ACC112 (cell line): ENCODE data around the gene TRPV3.

ENCODE experiments used
- H2AFZ ChIP-seq: fragments of 200-600 bp; sonication (generic); one replicate; pipeline ENCODE4 v1.6.0; 2017; ENCODE audit warnings: antibody characterized with exemption, low read length; ENCODE audit not compliant: unreplicated experiment
- H3K27ac ChIP-seq: fragments of 200-600 bp; sonication (generic); 2 replicates; pipeline ENCODE4 v1.5.1; 2014; ENCODE audit warnings: low read depth, mild to moderate bottlenecking, antibody characterized with exemption, low read length, moderate library complexity
- H3K27me3 ChIP-seq: fragments of 200-600 bp; sonication (generic); 2 replicates; pipeline ENCODE4 v1.6.1; 2014; ENCODE audit warnings: mild to moderate bottlenecking, antibody characterized with exemption, low read length, moderate library complexity, mixed read lengths; ENCODE audit not compliant: insufficient read depth
- H3K36me3 ChIP-seq: fragments of 200-600 bp; sonication (generic); 2 replicates; pipeline ENCODE4 v1.6.1; 2016; ENCODE audit warnings: mild to moderate bottlenecking, antibody characterized with exemption, low read length, moderate library complexity, mixed read lengths; ENCODE audit not compliant: insufficient read depth
- H3K4me1 ChIP-seq: fragments of 200-600 bp; sonication (generic); one replicate; pipeline ENCODE4 v1.6.1; 2016; ENCODE audit warnings: low read length, mixed read lengths; ENCODE audit not compliant: insufficient read depth, unreplicated experiment, control insufficient read depth
- H3K4me3 ChIP-seq: fragments of 200-600 bp; sonication (generic); 2 replicates; pipeline ENCODE4 v1.5.1; 2014; ENCODE audit warnings: mild to moderate bottlenecking, low read depth, low read length
- H3K79me2 ChIP-seq: fragments of 200-600 bp; sonication (generic); one replicate; pipeline ENCODE4 v1.6.0; 2016; ENCODE audit warnings: low read length; ENCODE audit not compliant: control insufficient read depth, unreplicated experiment, insufficient read depth

The TRPV3 gene

GRCh38 chr17:3532106-3532858 lies 25.3 kb downstream of the TRPV3 start:
- Histone ChIP-seq H3K36me3 (no peaks in the 10 kb centered on the region), H3K27ac (no peak overlapping the region), H3K4me3 (no peak overlapping the region), H2AFZ (no peak overlapping the region), H3K79me2 (no peaks in the 10 kb centered on the region), H3K4me1 (no peaks in the 10 kb centered on the region), H3K27me3 (no peaks in the 10 kb centered on the region)

- no peak overlapping the region for H3K4me3 ChIP-seq
- no peaks in the 10 kb centered on the region for H3K79me2 ChIP-seq
- H3K27me3 ChIP-seq = no peaks in the 10 kb centered on the region
- H3K4me1 ChIP-seq = no peaks in the 10 kb centered on the region
- H3K36me3 ChIP-seq = no peaks in the 10 kb centered on the region
- no peak overlapping the region for H3K27ac ChIP-seq
- H2AFZ ChIP-seq = no peak overlapping the region
These were observed 26.1 kb downstream of the TRPV3 start for GRCh38 chr17:3531266-3532101.

- H2AFZ ChIP-seq = no peak overlapping the region
- no peaks in the 10 kb centered on the region for H3K79me2 ChIP-seq
- no peaks in the 10 kb centered on the region for H3K4me1 ChIP-seq
- H3K4me3 ChIP-seq = no peak overlapping the region
- H3K36me3 ChIP-seq = no peaks in the 10 kb centered on the region
- no peaks in the 10 kb centered on the region for H3K27me3 ChIP-seq
- no peak overlapping the region for H3K27ac ChIP-seq
These were observed 27.5 kb downstream of the TRPV3 start for GRCh38 chr17:3529817-3530741.

GRCh38 chr17:3528880-3529511 lies 28.6 kb downstream of the TRPV3 start:
- H3K27me3 ChIP-seq = no peaks in the 10 kb centered on the region
- no peak overlapping the region for H3K27ac ChIP-seq
- H3K79me2 ChIP-seq = no peaks in the 10 kb centered on the region
- H3K4me1 ChIP-seq = no peaks in the 10 kb centered on the region
- no peaks in the 10 kb centered on the region for H3K36me3 ChIP-seq
- H3K4me3 ChIP-seq = no peak overlapping the region
- no peak overlapping the region for H2AFZ ChIP-seq

GRCh38 chr17:3528403-3528851 lies 29.2 kb downstream of the TRPV3 start:
- Histone ChIP-seq H2AFZ (no peak overlapping the region), H3K79me2 (no peaks in the 10 kb centered on the region), H3K27ac (no peak overlapping the region), H3K27me3 (no peaks in the 10 kb centered on the region), H3K4me1 (no peaks in the 10 kb centered on the region), H3K36me3 (no peaks in the 10 kb centered on the region), H3K4me3 (no peak overlapping the region)

GRCh38 chr17:3527896-3528295 lies 29.7 kb downstream of the TRPV3 start:
- H3K4me3 ChIP-seq = no peak overlapping the region
- H3K4me1 ChIP-seq = no peaks in the 10 kb centered on the region
- no peaks in the 10 kb centered on the region for H3K79me2 ChIP-seq
- no peaks in the 10 kb centered on the region for H3K27me3 ChIP-seq
- H3K36me3 ChIP-seq = no peaks in the 10 kb centered on the region
- H3K27ac ChIP-seq = no peak overlapping the region
- H2AFZ ChIP-seq = no peak overlapping the region

GRCh38 chr17:3527468-3527867 lies 30.1 kb downstream of the TRPV3 start:
- Histone ChIP-seq H3K4me3 (no peak overlapping the region), H2AFZ (no peak overlapping the region), H3K4me1 (no peaks in the 10 kb centered on the region), H3K27ac (no peak overlapping the region), H3K36me3 (no peaks in the 10 kb centered on the region), H3K79me2 (no peaks in the 10 kb centered on the region), H3K27me3 (no peaks in the 10 kb centered on the region)

- Histone ChIP-seq H2AFZ (no peak overlapping the region), H3K27ac (no peak overlapping the region), H3K4me1 (no peaks in the 10 kb centered on the region), H3K4me3 (no peak overlapping the region), H3K79me2 (no peaks in the 10 kb centered on the region), H3K36me3 (no peaks in the 10 kb centered on the region), H3K27me3 (no peaks in the 10 kb centered on the region)
These were observed 30.6 kb downstream of the TRPV3 start for GRCh38 chr17:3526971-3527370.

- Histone ChIP-seq H3K27ac (no peak overlapping the region), H2AFZ (no peak overlapping the region), H3K27me3 (no peaks in the 10 kb centered on the region), H3K36me3 (no peaks in the 10 kb centered on the region), H3K79me2 (no peaks in the 10 kb centered on the region), H3K4me1 (no peaks in the 10 kb centered on the region), H3K4me3 (no peak overlapping the region)
These were observed 31.1 kb downstream of the TRPV3 start for GRCh38 chr17:3526491-3526890.

GRCh38 chr17:3524024-3524423 lies 33.6 kb downstream of the TRPV3 start:
- no peaks in the 10 kb centered on the region for H3K27me3 ChIP-seq
- no peaks in the 10 kb centered on the region for H3K36me3 ChIP-seq

More at GRCh38 chr17:3524024-3524423, 33.6 kb downstream of the TRPV3 start:
- Histone ChIP-seq H2AFZ (no peak overlapping the region), H3K4me1 (no peaks in the 10 kb centered on the region), H3K79me2 (no peaks in the 10 kb centered on the region), H3K4me3 (no peak overlapping the region), H3K27ac (no peak overlapping the region)
